ENCODE data around the gene GIPC3. TPM values are rescaled to one million over a fixed set of nuclear protein-coding genes. Genes with fewer than 3 reads are reported as not detected.

Gene GIPC3
- polyA plus RNA-seq, 1 donor from 2014 or later = not detected

DNA sequence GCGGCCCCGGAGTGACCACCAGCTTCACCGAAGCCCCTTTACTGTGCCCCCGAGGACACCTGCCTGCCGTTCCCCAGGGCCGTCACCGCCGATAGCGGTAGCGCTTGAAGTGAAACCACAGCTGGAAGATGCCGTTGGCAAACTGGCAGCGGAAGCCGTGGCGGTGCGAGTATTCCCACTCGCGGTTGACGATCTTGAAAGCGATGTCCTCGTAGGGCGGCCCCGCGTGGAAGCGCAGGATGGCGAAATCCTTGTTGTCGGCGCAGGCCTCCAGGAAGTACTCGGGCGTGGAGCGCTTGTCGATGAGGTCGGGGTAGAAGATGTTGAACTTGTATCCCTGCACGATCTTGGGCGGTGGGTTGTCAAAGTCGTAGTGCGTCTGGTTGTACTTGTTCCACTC lies 26.6 kb downstream of the GIPC3 start:
- peak overlapping the region in 1 of 4 donors; percentile 63 for H3K4me3 Mint-ChIP-seq
- peaks cover 0 to 7% (median 5%) of the 10 kb centered on the region in 3 donors for H3K4me1 Mint-ChIP-seq
- H3K27ac Mint-ChIP-seq = no peak overlapping the region
- peaks cover 8% of the 10 kb centered on the region for H3K36me3 Mint-ChIP-seq
- H3K27me3 Mint-ChIP-seq = peaks cover 6% of the 10 kb centered on the region
- H3K9me3 Mint-ChIP-seq = no peaks in the 10 kb centered on the region

DNA sequence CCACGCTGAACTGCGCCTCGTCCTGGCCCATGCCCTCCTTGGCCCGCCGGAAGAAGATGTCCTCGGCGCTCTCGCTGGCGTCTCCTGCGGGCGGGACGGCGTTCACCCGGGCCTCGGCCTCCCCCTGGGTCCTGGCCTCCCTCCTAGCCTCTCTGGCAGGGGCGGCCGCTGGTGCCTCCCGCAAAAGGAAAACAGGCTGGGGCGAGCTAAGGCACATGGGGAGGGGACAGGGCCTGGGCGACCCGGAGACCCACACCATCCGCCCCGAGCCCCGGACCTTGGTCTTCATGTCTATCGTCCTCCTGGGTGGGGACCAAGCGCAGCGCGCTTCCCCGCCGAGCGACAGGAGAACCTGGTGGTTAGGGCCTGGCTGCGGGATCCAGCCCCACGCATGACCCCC lies 27.1 kb downstream of the GIPC3 start:
- peaks cover 6% of the 10 kb centered on the region for H3K27me3 Mint-ChIP-seq
- H3K4me3 Mint-ChIP-seq = peak overlapping the region in 1 of 4 donors; percentile 63
- H3K36me3 Mint-ChIP-seq = peaks cover 8% of the 10 kb centered on the region

GRCh38 chr19:3612901-3613741 lies 27.8 kb downstream of the GIPC3 start:
- Mint-ChIP-seq H3K4me3 (no peak overlapping the region), H3K27ac (no peak overlapping the region), H3K4me1 (peaks cover 0 to 3% (median 1%) of the 10 kb centered on the region in 3 donors), H3K36me3 (peaks cover 5% of the 10 kb centered on the region), H3K9me3 (no peaks in the 10 kb centered on the region), H3K27me3 (peaks cover 3% of the 10 kb centered on the region)

More for the DNA sequence above, 27.1 kb downstream of the GIPC3 start:
- Mint-ChIP-seq H3K9me3 (no peaks in the 10 kb centered on the region), H3K4me1 (peaks cover 0 to 5% (median 4%) of the 10 kb centered on the region in 3 donors), H3K27ac (no peak overlapping the region)

GRCh38 chr19:3613818-3614661 lies 28.8 kb downstream of the GIPC3 start:
- Mint-ChIP-seq H3K4me3 (no peak overlapping the region), H3K4me1 (peaks cover 0 to 2% (median 1%) of the 10 kb centered on the region in 3 donors), H3K27ac (no peak overlapping the region), H3K27me3 (no peaks in the 10 kb centered on the region), H3K9me3 (no peaks in the 10 kb centered on the region), H3K36me3 (peaks cover 5% of the 10 kb centered on the region)

GRCh38 chr19:3614858-3615505 lies 29.7 kb downstream of the GIPC3 start:
- H3K36me3 Mint-ChIP-seq = peaks cover 4% of the 10 kb centered on the region
- H3K4me1 Mint-ChIP-seq = peaks cover 0 to 2% (median 1%) of the 10 kb centered on the region in 3 donors
- no peaks in the 10 kb centered on the region for H3K27me3 Mint-ChIP-seq
- H3K27ac Mint-ChIP-seq = no peak overlapping the region
- H3K4me3 Mint-ChIP-seq = peak overlapping the region in 1 of 4 donors; percentile 35
- no peaks in the 10 kb centered on the region for H3K9me3 Mint-ChIP-seq

DNA sequence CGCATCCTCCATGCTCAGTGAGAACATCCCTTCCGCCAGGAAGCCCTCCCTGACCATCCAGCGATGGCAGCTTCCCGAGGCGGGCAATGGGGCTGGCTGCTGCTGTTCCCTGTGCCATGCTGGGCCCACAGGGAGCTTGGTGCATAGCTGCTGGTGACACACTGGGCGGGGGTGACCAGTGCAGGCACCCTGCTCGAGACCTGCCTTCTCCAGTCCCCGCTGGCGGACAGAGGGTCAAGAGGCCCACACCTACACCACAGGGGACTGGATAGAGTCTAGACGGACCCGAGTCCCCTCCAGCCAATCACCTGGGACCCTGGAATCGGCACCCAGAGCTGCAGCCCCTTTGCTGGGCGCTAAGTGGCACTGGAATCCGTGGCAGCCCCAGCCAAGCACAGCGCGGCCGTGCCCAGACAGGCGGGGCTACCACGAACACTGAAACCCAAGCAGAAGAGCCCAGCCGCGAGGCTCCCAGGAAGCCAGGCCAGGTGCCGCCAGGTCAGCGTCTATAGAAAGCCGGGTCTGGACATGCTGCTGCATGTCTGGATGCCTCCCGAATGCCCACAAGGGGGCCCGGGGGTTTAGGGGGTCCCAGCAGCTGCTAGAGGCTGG lies 30.4 kb downstream of the GIPC3 start:
- Mint-ChIP-seq H3K4me1 (peaks cover 0 to 2% (median 1%) of the 10 kb centered on the region in 3 donors), H3K4me3 (peak overlapping the region in 1 of 4 donors; percentile 35), H3K9me3 (no peaks in the 10 kb centered on the region), H3K27me3 (no peaks in the 10 kb centered on the region), H3K27ac (peak overlapping the region in 1 of 3 donors; percentile 27), H3K36me3 (peaks cover 4% of the 10 kb centered on the region)

GRCh38 chr19:3617463-3617862 lies 32.2 kb downstream of the GIPC3 start:
- Mint-ChIP-seq H3K4me1 (peaks cover 0 to 3% (median 2%) of the 10 kb centered on the region in 3 donors), H3K36me3 (no peaks in the 10 kb centered on the region), H3K27me3 (no peaks in the 10 kb centered on the region), H3K9me3 (no peaks in the 10 kb centered on the region), H3K27ac (peak overlapping the region in 1 of 3 donors; percentile 76), H3K4me3 (no peak overlapping the region)

DNA sequence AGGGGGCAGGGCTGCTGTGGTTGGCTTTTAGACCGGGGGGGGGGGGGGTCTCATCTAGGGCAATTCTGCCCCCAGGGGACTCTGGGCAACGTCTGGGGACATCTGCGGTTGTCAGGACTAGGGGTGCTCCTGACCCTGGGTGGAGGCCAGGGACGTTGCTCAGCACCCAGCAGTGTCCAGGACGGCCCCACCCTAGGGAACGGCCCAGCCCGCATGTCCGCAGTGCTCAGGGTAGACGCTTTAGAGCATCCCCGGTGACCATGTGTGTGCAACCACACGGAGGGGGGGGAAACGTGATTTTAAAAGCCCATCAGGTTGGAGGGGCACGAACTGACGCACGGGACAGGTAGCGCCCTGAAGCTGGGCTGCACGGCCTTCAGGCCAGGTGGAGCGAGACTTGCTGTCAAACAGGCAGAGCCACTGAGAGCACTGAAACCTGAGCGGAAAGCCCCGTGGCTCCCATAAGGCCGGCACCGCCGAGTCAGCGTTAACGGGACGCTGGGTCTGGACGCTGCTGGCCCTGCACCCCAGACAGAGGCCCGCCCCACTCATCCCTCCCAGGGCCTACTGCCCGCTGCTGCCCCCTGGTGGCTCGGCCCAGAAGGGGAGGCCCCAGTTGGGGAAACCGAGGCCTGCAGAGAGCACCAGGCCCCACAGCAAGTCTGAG lies 33.0 kb downstream of the GIPC3 start:
- Mint-ChIP-seq H3K27me3 (no peaks in the 10 kb centered on the region), H3K36me3 (no peaks in the 10 kb centered on the region), H3K9me3 (no peaks in the 10 kb centered on the region), H3K4me3 (no peak overlapping the region), H3K4me1 (peaks cover 0 to 4% (median 2%) of the 10 kb centered on the region in 3 donors), H3K27ac (no peak overlapping the region)

DNA sequence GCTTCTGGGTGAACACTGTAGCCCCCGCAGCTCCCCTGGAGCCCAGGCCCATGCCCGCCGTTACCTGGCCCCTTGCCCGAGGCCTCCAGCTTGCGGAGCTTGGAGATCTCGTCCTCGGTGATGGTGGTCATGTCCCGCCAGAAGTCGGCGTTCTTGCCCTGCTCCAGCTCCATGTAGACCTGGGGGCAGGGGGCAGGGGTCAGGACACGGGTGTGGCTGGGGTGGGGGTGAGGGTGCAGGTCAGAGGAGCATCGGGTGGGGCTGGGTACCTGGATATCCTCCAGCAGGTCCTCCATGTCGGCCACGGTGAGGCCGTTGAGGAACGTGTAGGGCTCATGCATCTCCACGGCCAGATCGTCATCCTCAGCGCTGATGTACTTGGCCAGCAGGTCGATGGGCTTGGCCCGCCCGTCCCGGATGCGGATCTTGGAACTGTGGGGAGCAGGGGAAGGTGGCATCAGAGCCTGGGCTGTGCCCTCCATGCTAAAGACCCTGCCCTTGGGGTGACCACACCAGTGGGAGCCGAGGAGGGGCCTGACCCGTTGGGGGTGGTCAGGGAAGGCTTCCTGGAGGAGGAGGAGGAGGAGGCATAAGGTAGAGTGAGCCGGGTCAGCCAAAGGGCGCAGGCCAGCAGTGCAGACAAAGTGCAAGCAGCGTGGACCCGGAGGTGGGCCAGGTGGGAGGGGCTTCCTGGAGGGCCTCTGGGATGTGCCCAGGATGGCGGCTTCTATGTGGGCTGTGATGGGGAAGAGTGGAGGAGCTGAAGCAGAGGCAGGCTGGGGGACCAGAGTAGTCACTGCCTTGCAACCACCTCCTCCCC lies 33.7 kb downstream of the GIPC3 start:
- Mint-ChIP-seq H3K36me3 (no peaks in the 10 kb centered on the region), H3K27ac (no peak overlapping the region), H3K4me3 (no peak overlapping the region), H3K27me3 (no peaks in the 10 kb centered on the region), H3K9me3 (no peaks in the 10 kb centered on the region), H3K4me1 (peaks cover 0 to 4% (median 2%) of the 10 kb centered on the region in 3 donors)

- Mint-ChIP-seq H3K36me3 (no peaks in the 10 kb centered on the region), H3K27me3 (no peaks in the 10 kb centered on the region), H3K4me1 (peaks cover 0 to 10% (median 7%) of the 10 kb centered on the region in 3 donors), H3K27ac (no peak overlapping the region), H3K4me3 (no peak overlapping the region), H3K9me3 (no peaks in the 10 kb centered on the region)
Measured at GRCh38 chr19:3619631-3620012, 34.3 kb downstream of the GIPC3 start.

- Mint-ChIP-seq H3K27ac (no peak overlapping the region), H3K27me3 (no peaks in the 10 kb centered on the region), H3K9me3 (no peaks in the 10 kb centered on the region)
Measured at GRCh38 chr19:3620145-3620816, 35.0 kb downstream of the GIPC3 start.

GRCh38 chr19:3620817-3621547 lies 35.7 kb downstream of the GIPC3 start:
- Mint-ChIP-seq H3K9me3 (no peaks in the 10 kb centered on the region), H3K4me1 (peaks cover 7 to 19% (median 11%) of the 10 kb centered on the region in 3 donors), H3K27me3 (peaks cover 1% of the 10 kb centered on the region), H3K27ac (no peak overlapping the region), H3K4me3 (no peak overlapping the region), H3K36me3 (no peaks in the 10 kb centered on the region)

More at GRCh38 chr19:3620145-3620816, 35.0 kb downstream of the GIPC3 start:
- Mint-ChIP-seq H3K4me3 (no peak overlapping the region), H3K36me3 (no peaks in the 10 kb centered on the region), H3K4me1 (peaks cover 4 to 13% (median 9%) of the 10 kb centered on the region in 3 donors)
